H9 (cell line): ENCODE results near the gene SSTR1. TPM values are rescaled to one million over a fixed set of nuclear protein-coding genes. Genes with fewer than 3 reads are reported as not detected.

Experiments used
- DNase-seq: peaks from one replicate; pipeline ENCODE4 v3.0.0-alpha.2; 2017
- H2AFZ ChIP-seq: one replicate; pipeline ENCODE4 v1.6.1; 2013; ENCODE audit warnings: mild to moderate bottlenecking, low read length, control low read depth, moderate library complexity
- H2AK5ac ChIP-seq: 2 replicates; pipeline ENCODE4 v1.6.1; 2013; ENCODE audit warnings: low read length, control low read depth, mixed read lengths; ENCODE audit not compliant: insufficient read length
- H2BK120ac ChIP-seq: one replicate; pipeline ENCODE4 v1.6.1; 2013; ENCODE audit warnings: low read depth, mild to moderate bottlenecking, low read length, control low read depth, inconsistent platforms; ENCODE audit not compliant: poor library complexity, severe bottlenecking
- H2BK12ac ChIP-seq: 2 replicates; pipeline ENCODE4 v1.6.1; 2013; ENCODE audit warnings: low read length, control low read depth, mixed read lengths, low read depth; ENCODE audit not compliant: insufficient read length
- H2BK15ac ChIP-seq: 2 replicates; pipeline ENCODE4 v1.6.1; 2013; ENCODE audit warnings: low read depth, low read length, control low read depth
- H2BK20ac ChIP-seq: one replicate; pipeline ENCODE4 v1.6.1; 2013; ENCODE audit warnings: low read depth, mild to moderate bottlenecking, low read length, control low read depth, inconsistent platforms; ENCODE audit not compliant: poor library complexity, severe bottlenecking
- H2BK5ac ChIP-seq: 2 replicates; pipeline ENCODE4 v1.6.1; 2013; ENCODE audit warnings: low read length, control low read depth, mixed read lengths; ENCODE audit not compliant: insufficient read length
- H3K14ac ChIP-seq: 2 replicates; pipeline ENCODE4 v1.6.1; 2013; ENCODE audit warnings: low read length, control low read depth; ENCODE audit not compliant: insufficient read depth
- H3K18ac ChIP-seq: 2 replicates; pipeline ENCODE4 v1.6.1; 2013; ENCODE audit warnings: low read depth, mild to moderate bottlenecking, mixed read lengths, low read length, control low read depth; ENCODE audit not compliant: insufficient read length
- H3K23ac ChIP-seq: 2 replicates; pipeline ENCODE4 v1.6.1; 2013; ENCODE audit warnings: low read length, control low read depth, mixed read lengths, low read depth; ENCODE audit not compliant: insufficient read length
- H3K23me2 ChIP-seq: 2 replicates; pipeline ENCODE4 v1.6.1; 2013; ENCODE audit warnings: low read depth, mild to moderate bottlenecking, mixed read lengths, low read length, control low read depth; ENCODE audit not compliant: insufficient read length, poor library complexity, severe bottlenecking
- H3K27ac ChIP-seq: 2 replicates; pipeline ENCODE4 v1.5.1; 2013; ENCODE audit warnings: low read length, control low read depth, mixed read lengths, low read depth; ENCODE audit not compliant: insufficient read length
- H3K27me3 ChIP-seq: 2 replicates; pipeline ENCODE4 v1.6.1; 2013; ENCODE audit warnings: low read length, control low read depth, inconsistent platforms; ENCODE audit not compliant: insufficient read depth
- H3K4ac ChIP-seq: 2 replicates; pipeline ENCODE4 v1.6.1; 2013; ENCODE audit warnings: low read depth, mild to moderate bottlenecking, control low read depth, inconsistent platforms, low read length, moderate library complexity
- H3K4me1 ChIP-seq: 2 replicates; pipeline ENCODE4 v1.6.1; 2013; ENCODE audit warnings: low read length, control low read depth, inconsistent platforms; ENCODE audit not compliant: insufficient read depth
- H3K4me2 ChIP-seq: 2 replicates; pipeline ENCODE4 v1.6.1; 2013; ENCODE audit warnings: low read length, control low read depth, mixed read lengths; ENCODE audit not compliant: insufficient read length, insufficient read depth
- H3K56ac ChIP-seq: 2 replicates; pipeline ENCODE4 v1.6.1; 2013; ENCODE audit warnings: low read depth, mild to moderate bottlenecking, mixed read lengths, low read length, control low read depth; ENCODE audit not compliant: insufficient read length
- H3K79me1 ChIP-seq: 2 replicates; pipeline ENCODE4 v1.6.1; 2013; ENCODE audit warnings: low read depth, mild to moderate bottlenecking, moderate library complexity, low read length, control low read depth, inconsistent platforms; ENCODE audit not compliant: insufficient read depth, poor library complexity, severe bottlenecking
- H3K79me2 ChIP-seq: 2 replicates; pipeline ENCODE4 v1.6.1; 2013; ENCODE audit warnings: low read length, control low read depth, inconsistent platforms; ENCODE audit not compliant: insufficient read depth
- H3K9ac ChIP-seq: 2 replicates; pipeline ENCODE4 v1.6.1; 2013; ENCODE audit warnings: low read length, control low read depth, mixed read lengths; ENCODE audit not compliant: insufficient read length; ENCODE audit errors: extremely low read depth
- H3K9me3 ChIP-seq: one replicate; pipeline ENCODE4 v1.6.1; 2013; ENCODE audit warnings: low read depth, low read length, inconsistent platforms; ENCODE audit not compliant: control insufficient read depth
- H3T11ph ChIP-seq: one replicate; pipeline ENCODE4 v1.6.1; 2013; ENCODE audit warnings: mild to moderate bottlenecking, low read length, control low read depth, inconsistent platforms
- H4K20me1 ChIP-seq: one replicate; pipeline ENCODE4 v1.6.1; 2013; ENCODE audit not compliant: control insufficient read depth, insufficient read length, insufficient read depth
- H4K5ac ChIP-seq: 2 replicates; pipeline ENCODE4 v1.6.1; 2013; ENCODE audit warnings: low read depth, mild to moderate bottlenecking, mixed read lengths, low read length, control low read depth; ENCODE audit not compliant: insufficient read length
- H4K8ac ChIP-seq: replicated peaks from 2 replicates; pipeline ENCODE4 v1.6.1; 2013; ENCODE audit warnings: low read length, control low read depth, mixed read lengths, low read depth; ENCODE audit not compliant: insufficient read length
- H4K91ac ChIP-seq: 2 replicates; pipeline ENCODE4 v1.6.1; 2013; ENCODE audit warnings: low read depth, mild to moderate bottlenecking, moderate library complexity, mixed read lengths, low read length, control low read depth; ENCODE audit not compliant: insufficient read length
- H3K27ac Mint-ChIP-seq, 3 experiments: 2 replicates in 2 of 3; 3 replicates in 1 of 3; pipeline ENCODE4 v1.8.0; 2020 to 2021; ENCODE audit warnings: mixed read lengths in 3 of 3, mild to moderate bottlenecking in 1 of 3, moderate library complexity in 1 of 3
- H3K27me3 Mint-ChIP-seq: 2 replicates; pipeline ENCODE4 v1.8.0; 2021; ENCODE audit warnings: low read depth, mild to moderate bottlenecking, moderate library complexity, mixed read lengths
- H3K36me3 Mint-ChIP-seq, 3 experiments: 2 replicates in 2 of 3; 3 replicates in 1 of 3; pipeline ENCODE4 v1.8.0; 2020 to 2021; ENCODE audit warnings: low read depth in 3 of 3, mixed read lengths in 3 of 3; ENCODE audit not compliant: insufficient read depth in 1 of 3
- H3K4me1 Mint-ChIP-seq, 2 experiments: 2 replicates each; pipeline ENCODE4 v1.8.0; 2020; ENCODE audit warnings: mixed read lengths in 2 of 2
- H3K4me3 Mint-ChIP-seq, 2 experiments: 2 replicates in 1 of 2; 3 replicates in 1 of 2; pipeline ENCODE4 v1.8.0; 2020 to 2021; ENCODE audit warnings: mild to moderate bottlenecking in 2 of 2, mixed read lengths in 2 of 2, moderate library complexity in 1 of 2
- H3K9me3 Mint-ChIP-seq, 2 experiments: 2 replicates in 1 of 2; 3 replicates in 1 of 2; pipeline ENCODE4 v1.8.0; 2020; ENCODE audit warnings: mild to moderate bottlenecking in 2 of 2, mixed read lengths in 2 of 2, moderate library complexity in 1 of 2
- CTCF ChIP-seq: fragments of 200-600 bp; sonication (generic); conservative IDR thresholded peaks from 3 replicates; pipeline ENCODE4 v1.8.0; 2021; ENCODE audit warnings: antibody characterized with exemption, mild to moderate bottlenecking
- total RNA-seq: library from RNA; stranded (reverse); gene quantifications from 2 replicates; pipeline ENCODE4 v1.2.1, GENCODE V29; 2021

SSTR1 gene
- total RNA-seq, 1 experiment from 2014 or later = 0.98 TPM

- Mint-ChIP-seq H3K4me1 (peaks cover 36 to 46% of the 10 kb centered on the region in 2 experiments), H3K36me3 (peaks cover 4 to 11% (median 11%) of the 10 kb centered on the region in 3 experiments), H3K4me3 (no peak overlapping the region), H3K27me3 (peaks cover 43% of the 10 kb centered on the region), H3K27ac (no peak overlapping the region), H3K9me3 (peaks cover 3 to 8% of the 10 kb centered on the region in 2 experiments)
- no peak overlapping the region for H2AFZ ChIP-seq
- H2BK120ac ChIP-seq = no peak overlapping the region
- H3K4me1 ChIP-seq = no peaks in the 10 kb centered on the region
- no peak overlapping the region for H3K9ac ChIP-seq
- no peak overlapping the region for H2BK20ac ChIP-seq
- H3K27ac ChIP-seq = no peak overlapping the region
- H3K79me2 ChIP-seq = no peaks in the 10 kb centered on the region
- H3K9me3 ChIP-seq = no peaks in the 10 kb centered on the region
- H2BK5ac ChIP-seq = no peak overlapping the region
- H3K4ac ChIP-seq = no peak overlapping the region
- H2BK12ac ChIP-seq = no peak overlapping the region
- no peak overlapping the region for H3T11ph ChIP-seq
- no peak overlapping the region for H4K8ac ChIP-seq
- no peak overlapping the region for H2AK5ac ChIP-seq
- H3K79me1 ChIP-seq = no peaks in the 10 kb centered on the region
- H3K56ac ChIP-seq = no peak overlapping the region
- no peak overlapping the region for H4K91ac ChIP-seq
- H3K23me2 ChIP-seq = peaks cover 11% of the 10 kb centered on the region
- no peak overlapping the region for H3K4me2 ChIP-seq
- peaks cover 28% of the 10 kb centered on the region for H3K27me3 ChIP-seq
- DNase-seq = no peak
- no peak overlapping the region for H3K14ac ChIP-seq
- TF ChIP-seq CTCF = no peak
- no peak overlapping the region for H3K18ac ChIP-seq
- H4K5ac ChIP-seq = no peak overlapping the region
- no peak overlapping the region for H3K23ac ChIP-seq
- H2BK15ac ChIP-seq = no peak overlapping the region
- no peaks in the 10 kb centered on the region for H4K20me1 ChIP-seq
Measured at GRCh38 chr14:38204719-38205115, 3.0 kb upstream of the SSTR1 start.
